ENCODE measurements around the gene EPSTI1.
"Not testable (repeated sequence)": the region's sequence is repeated elsewhere in the genome, so short reads cannot be mapped to it uniquely, and the experiment has no call there.

The EPSTI1 gene

GRCh38 chr13:42994878-42995277 lies 2.8 kb upstream of the EPSTI1 start:
- no peak overlapping the region for H3K27ac ChIP-seq
- TF ChIP-seq ZFX (IDR thresholded peaks at IDR 0.05; ENCODE audit: borderline replicate concordance) (no peak), CTCF (IDR thresholded peaks at IDR 0.05) (no peak)

DNA sequence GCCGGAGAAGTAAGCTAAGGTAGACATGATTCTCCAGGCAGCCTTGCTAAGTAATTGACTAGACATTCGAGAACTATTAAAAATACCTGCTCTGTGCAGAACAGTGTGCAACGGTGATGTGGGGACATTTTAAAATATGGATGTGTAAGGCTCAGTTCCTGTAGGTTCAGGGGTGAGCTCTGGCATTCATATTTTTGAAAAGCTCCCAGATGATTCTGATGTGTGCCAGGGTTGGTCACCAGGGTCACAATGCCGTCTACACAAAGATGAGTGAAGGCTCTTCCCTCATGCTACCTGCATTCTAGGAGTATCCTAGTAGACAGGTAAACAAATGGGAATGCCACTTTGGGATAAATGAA lies 702 bp upstream of the EPSTI1 start:
- no peak overlapping the region for H3K27ac ChIP-seq
- TF ChIP-seq ZFX (IDR thresholded peaks at IDR 0.05; ENCODE audit: borderline replicate concordance) (no peak), CTCF (IDR thresholded peaks at IDR 0.05) (no peak)

DNA sequence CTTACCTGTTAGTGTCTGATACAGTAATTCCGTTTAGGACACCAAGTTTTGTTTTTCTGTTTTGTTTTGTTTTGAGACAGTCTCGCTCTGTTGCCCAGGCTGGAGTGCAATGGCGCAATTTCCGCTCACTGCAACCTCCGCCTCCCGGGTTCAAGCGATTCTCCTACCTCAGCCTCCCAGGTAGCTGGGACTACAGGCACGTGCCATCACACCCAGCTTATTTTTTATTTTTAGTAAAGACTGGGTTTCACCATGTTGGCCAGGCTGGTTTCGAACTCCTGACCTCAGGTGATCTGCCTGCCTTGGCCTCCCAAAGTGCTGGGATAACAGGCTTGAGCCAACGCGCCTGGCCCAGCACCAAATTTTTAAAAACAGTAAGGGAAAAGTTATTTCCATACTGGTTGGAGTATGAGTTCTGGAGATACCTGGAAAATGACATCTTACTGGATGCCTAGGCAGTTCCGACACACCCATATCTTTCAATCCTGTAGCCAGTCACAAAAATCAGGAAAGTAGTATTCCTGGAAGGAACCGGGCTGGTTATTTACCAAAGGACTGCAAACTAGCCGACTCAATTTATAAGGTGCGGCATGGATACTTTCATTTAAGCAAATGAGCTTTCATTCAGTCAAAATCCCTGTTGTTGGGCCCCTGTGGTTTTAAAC lies 676 bp downstream of the EPSTI1 start:
- not testable (repeated sequence) for H3K27ac ChIP-seq

DNA sequence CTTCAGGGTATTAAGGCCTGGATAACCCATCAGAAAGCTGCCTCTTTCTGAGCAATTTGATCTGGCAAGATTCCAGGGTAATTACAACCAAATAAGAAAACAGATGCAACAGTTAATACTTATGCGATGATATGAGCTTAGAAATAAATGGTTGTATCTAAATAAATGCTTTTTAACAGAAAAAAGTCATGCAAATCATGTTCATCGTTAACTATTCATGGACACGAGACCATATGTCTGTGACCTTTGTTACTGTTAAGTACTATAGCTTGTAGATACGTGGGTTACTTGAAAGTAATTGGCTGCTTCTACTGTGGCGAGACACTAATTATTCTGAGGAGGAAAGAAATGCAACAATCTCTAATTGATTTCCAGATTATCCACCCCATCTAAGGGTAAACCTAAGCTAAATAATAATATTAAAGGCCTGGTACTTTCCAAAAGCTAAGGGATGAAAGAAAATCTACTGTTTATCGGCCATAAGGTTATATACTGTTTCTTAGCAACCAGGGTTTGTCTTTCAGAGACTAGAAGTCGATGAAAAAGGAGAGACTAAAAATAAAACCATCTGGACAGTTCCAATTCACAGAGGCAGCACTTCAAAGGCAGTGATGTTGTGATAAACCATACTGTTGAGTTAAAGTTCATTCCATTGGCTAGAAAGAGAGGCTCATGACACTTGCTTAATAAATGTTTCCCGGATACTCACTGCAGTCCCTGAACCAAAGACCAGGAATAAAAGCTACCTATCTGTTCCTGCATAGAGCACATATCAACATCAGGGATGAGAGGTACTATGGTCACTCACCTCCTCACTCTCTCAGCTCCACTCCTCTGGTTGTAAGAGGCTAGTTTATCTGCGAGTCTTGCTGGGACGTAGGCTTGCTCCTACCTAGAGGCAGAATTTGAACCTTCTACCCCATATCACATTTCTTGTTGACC lies 1.5 kb downstream of the EPSTI1 start:
- TF ChIP-seq CTCF (IDR thresholded peaks at IDR 0.05) (no peak), ZFX (IDR thresholded peaks at IDR 0.05; ENCODE audit: borderline replicate concordance) (no peak)
- H3K27ac ChIP-seq: no peak overlapping the region

DNA sequence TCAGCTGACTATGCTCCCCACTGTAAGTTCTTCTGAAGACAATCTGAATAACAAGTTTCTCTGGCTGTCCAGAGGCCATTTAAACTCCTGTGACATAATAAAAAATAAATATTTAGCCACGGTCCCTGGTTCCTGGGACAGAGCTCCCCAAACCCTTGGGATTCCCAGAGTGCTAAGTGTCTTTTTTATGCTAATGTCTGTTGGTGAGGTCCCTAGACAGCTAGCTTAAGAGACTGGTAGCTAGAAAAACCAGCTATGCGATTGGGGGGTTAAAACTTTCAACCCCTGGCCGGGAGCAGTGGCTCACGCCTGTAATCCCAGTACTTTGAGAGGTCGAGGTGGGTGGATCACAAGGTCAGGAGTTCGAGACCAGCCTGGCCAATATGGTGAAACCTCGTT lies 5.9 kb downstream of the EPSTI1 start:
- TF ChIP-seq ZFX (IDR thresholded peaks at IDR 0.05; ENCODE audit: borderline replicate concordance) (no peak), CTCF (IDR thresholded peaks at IDR 0.05) (no peak)
- H3K27ac ChIP-seq: no peak overlapping the region

DNA sequence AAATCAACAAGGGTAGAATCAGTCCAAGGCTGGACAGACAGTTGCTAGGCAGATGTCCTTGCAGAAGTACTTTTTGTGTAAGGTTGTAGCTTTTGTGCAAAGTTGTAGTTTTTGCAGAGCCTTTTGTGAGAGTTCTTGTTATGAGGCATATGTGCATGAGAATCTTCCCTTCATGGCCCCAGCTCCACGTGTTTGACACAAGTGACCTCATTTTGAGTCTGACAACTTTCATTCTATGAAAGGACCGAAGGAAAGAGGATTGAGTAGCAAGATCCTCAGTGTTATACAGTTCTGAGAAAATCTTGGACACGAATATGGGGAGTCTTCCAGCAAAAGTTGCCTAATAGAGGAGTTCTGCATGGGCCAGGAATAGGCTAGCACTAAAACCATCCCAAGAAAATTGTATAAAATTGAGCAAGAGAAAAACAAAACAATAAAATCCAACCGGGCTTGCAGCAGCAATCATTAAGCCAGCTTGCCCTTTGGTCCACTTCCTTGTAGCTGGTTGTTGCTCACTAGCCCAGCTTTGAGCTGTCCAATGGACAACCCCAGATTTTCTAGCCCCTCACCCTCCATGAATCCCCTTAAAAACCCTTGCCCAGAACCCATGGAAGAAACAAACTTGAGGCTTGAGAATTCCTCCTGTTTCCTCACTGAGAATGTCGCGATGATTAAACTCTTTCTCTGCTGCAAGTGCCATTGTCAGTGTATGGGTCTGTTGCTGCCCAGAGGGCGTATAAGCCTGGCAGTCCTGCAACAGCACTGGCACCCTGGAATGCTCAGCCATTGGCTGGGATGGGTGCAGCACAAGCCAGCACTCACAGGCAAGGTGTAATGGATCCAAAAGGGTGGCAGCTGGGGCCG lies 6.5 kb downstream of the EPSTI1 start:
- H3K27ac ChIP-seq: no peak overlapping the region
- TF ChIP-seq ZFX (IDR thresholded peaks at IDR 0.05; ENCODE audit: borderline replicate concordance): no peak
- TF ChIP-seq CTCF (IDR thresholded peaks at IDR 0.05): no peak

- no peak for TF ChIP-seq ZFX (IDR thresholded peaks at IDR 0.05; ENCODE audit: borderline replicate concordance)
- TF ChIP-seq CTCF (IDR thresholded peaks at IDR 0.05): no peak
- no peak overlapping the region for H3K27ac ChIP-seq
Measured at GRCh38 chr13:42984691-42985090, 7.3 kb downstream of the EPSTI1 start.
